SW480 (cell line): ENCODE measurements around the gene ANKRD2.
"Not testable (repeated sequence)": the region's sequence is repeated elsewhere in the genome, so short reads cannot be mapped to it uniquely, and the experiment has no call there.

Source experiments
- DNase-seq: peaks from one replicate; pipeline ENCODE4 v3.0.0-alpha.2; 2016; ENCODE audit warnings: low spot score

Gene ANKRD2

DNA sequence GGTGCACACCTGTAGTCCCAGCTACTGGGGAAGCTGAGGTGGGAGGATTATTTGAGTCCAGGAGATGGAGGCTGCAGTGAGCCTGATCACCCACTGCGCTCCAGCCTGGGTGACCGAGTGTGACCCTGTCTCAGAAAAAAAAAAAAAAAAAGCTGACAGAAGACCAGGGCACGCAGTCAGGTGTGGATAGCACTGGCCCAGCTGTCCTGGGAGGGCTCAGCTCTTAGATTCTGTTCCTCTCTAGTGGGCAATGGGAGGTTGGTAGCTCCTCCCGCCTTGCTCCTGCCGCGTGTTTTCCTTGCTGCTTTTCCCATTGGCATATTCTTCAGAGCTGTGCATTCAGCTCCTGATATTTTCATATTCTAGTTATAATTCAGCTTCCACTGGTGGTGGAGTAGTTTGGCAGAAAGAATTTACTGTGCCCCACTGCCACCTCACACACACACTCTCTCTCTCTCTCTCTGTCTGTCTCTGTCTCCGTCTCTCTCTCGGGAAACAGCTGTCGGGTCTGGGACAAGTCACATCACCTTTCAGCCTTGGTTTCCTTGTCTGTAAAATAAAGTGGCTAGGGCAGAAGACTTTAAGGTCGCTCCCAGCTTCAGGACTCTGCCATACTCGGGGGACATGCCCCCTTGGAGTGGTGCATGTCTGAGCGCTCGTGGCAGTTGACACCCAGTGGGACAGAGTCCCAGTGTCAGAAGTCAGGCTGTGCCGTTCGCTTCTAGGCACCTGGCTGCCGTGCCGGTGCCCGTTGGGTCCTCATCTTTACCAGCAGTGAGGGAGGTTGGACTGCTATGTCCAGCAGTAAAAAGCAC lies 25.9 kb upstream of the ANKRD2 start:
- DNase-seq: no peak

DNA sequence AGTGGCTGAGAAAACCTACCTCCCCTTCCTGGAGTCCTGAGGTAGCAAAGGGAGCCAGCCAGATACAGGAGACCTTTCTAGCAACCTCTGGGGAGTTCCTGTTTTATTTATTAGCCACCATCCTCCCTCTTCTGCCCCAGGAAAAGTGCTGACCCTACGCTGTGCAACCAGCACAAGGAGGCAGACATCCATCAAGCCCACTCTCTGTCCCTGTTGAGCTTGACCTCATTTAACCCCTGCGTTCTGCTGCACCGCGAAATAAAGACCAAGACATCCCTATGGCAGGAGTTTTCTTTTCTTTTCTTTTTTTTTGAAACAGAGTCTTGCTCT lies 25.3 kb upstream of the ANKRD2 start:
- no peak for DNase-seq

DNA sequence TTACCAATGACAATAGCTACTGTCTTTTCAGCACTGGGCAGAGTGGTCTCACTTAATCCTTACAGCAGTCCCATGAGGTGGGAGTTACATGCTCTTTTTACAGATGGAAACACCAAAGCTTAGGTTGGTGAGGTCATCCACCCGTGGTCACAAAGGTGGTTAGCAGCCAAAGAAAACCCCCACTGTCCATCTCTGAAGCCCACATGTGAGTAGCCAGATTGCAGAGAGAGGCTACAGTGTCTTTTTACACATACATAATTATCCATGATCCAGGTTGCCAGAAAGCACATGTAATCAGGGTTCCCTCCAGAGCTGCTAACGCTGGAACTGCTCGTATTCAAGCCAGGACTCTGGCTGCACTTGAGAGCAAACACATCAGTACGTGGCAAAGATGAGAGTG lies 24.6 kb upstream of the ANKRD2 start:
- no peak for DNase-seq

DNA sequence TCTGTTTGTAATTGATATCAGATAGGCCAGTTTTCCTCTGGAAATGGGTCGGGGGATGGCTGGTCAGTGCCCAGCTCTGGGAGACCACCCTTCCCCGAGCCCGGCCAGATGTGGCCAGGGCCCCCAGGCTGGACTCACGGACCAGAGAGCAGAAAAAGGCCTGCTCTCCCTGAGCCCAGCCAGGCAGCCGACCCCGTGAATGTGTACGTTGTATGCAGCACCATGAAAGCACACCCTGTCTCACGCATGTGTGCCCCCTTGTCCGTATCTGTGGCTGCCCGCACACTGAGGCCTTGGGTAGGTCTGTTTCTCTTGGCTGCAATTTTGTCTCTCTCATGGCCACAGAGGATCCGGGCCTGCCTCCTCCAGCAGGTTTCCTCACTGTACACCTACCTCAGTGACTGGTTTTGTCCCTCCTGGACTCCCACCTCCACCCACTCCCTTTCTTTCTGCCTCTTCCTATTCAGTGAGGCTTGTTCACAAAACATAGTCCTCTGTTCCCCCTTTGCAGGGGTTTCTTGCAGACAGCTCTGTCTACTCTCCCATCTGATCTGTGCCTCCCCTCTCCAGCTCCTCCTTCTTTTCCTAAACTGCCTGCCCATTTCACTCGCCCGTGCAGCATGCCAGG lies 23.6 kb upstream of the ANKRD2 start:
- no peak for DNase-seq

DNA sequence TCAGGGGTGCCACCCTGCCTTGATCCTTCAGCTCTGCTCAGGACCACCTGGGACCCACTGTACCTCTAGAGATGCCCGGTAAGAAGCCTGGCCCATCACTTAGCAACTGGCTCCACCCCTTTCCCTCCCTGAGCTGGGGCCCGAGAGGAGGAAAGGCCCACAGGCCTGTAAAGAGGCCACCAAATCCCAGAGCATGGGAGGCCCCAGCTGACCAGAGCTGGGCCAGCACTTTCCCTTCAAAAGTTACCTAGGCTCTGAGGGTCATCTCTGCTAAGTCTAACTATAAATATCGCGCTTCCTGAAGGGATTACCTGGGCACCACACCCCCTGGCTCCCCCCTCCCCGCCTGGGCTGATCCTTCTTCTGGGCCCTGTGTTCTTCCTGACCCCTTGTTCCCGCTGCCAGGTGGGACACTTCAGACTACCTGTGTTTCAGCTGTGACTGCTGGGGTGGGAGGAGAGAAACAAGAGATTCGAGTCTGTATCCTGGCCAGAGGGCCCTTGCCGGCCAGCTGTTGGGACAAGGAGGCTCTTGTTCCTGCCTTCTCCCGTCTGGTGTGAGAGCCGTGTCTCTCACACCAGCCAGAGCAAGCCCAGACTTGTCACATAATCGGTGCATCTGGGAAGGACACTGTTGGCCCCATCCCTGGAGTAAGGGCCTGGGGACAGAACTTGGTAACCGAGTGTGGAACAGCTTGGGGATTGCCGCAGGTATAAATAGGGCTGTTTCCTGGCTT lies 22.8 kb upstream of the ANKRD2 start:
- peak; percentile 60 for DNase-seq

DNA sequence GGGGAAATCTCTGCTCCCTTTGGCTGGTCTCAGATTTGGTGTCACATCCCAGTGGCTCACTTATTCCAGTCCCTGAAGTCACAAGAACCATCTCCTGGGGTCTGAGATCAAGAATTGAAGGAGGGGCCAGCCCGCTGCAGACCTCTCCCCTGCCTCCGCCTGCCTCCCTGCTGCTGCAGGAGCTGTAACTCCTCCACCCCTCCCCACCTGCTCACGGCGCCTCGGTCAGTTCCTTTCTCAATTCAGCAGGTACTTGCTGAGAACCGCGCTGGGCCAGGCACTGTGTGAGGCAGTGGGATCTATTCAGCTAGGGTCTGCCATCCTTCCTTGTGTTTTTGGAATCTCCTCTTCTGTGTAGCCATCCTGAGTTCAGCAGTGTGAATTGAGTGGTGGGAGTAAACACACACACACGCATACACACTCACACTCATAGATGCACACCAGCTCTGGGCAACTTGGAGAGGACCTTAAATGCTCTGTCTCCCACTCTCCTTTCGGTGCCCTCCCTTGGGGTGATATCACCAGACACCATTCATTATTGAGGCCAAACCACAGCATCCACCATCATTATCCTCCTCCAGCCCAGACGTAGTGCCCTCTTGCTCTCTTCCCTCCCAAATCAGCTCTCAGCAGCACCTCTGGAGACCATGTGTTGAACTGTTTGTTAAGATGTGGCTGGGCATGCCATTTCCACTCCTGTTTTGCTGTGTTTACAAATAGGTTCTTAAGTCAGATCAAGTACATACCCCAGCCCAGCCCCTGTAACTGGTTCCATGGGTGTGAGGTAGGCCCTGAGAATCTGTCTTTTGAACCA lies 22.0 kb upstream of the ANKRD2 start:
- no peak for DNase-seq

DNA sequence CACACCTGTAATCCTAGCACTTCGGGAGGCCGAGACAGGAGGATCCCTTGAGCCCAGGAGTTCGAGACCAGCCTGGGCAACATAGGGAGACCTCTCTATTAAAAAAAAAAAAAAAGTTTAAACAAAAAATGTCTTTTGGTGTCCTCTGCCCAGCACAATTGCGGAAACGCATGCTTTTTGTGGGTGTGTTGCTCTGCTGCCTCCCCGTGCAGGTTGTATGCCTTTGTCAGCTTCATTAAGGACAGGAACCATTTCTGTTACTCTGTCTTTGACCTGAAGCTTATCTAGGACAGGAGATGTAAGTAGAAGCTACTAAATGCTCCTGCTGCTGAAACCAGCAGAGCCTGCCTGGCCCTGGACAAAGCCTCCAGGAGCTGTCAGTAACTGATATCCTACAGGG lies 21.3 kb upstream of the ANKRD2 start:
- no peak for DNase-seq

DNA sequence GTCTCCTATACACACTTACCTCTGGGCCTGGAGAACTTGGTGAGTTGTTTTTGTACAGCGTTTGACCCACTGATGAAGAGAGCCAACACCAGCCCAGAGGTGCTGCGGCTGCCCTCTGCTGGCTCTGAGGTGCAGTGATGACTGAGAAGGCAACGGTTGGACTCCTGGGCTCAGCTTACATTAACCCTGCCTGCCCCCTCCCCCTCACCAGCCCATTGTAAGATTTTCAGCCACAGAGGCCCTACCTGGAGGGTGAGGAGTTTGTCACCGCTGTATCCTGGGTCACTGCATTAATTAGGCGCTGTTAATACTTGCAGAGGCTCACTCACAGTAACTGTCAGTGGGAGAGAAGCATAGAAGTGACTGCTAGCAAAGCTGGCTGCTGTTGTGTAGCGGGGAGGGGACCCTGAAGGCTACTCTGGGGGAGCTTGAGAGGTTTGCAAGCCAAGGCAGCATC lies 19.0 kb upstream of the ANKRD2 start:
- peak; percentile 57 for DNase-seq

DNA sequence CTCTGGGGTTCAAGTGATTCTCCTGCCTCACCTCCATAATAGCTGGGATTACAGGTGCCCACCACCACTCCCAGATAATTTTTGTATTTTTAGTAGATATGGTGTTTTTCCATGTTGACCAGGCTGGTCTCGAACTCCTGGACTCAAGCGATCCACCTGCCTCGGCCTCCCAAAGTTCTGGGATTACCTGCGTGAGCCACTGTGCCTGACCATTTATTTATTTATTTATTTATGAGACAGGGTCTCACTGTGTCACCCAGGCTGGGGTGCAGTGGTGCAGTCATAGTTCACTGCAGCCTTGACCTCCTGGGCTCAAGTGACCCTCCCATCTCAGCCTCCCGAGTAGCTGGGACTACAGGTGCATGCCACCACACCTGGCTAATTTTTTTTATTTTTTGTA lies 18.2 kb upstream of the ANKRD2 start:
- not testable (repeated sequence) for DNase-seq

DNA sequence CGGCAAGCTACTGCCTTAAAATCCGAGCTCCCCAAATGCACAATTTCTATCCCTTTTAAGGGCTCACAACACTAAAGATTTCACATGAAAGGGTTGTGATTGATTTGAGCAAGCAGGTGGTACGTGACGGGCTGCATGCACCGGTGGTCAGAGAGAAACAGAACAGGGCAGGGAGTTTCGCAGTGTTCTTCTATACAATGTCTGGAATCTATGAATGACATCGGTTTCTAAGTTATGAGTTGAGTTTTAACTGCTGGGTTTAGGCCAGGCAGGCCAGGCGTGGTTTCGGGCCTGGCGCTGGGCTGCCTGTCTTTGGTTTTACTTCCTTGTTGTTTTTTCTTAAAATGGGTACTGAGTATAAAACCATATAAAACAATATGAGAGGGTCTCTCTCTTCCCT lies 17.0 kb upstream of the ANKRD2 start:
- not testable (repeated sequence) for DNase-seq

DNA sequence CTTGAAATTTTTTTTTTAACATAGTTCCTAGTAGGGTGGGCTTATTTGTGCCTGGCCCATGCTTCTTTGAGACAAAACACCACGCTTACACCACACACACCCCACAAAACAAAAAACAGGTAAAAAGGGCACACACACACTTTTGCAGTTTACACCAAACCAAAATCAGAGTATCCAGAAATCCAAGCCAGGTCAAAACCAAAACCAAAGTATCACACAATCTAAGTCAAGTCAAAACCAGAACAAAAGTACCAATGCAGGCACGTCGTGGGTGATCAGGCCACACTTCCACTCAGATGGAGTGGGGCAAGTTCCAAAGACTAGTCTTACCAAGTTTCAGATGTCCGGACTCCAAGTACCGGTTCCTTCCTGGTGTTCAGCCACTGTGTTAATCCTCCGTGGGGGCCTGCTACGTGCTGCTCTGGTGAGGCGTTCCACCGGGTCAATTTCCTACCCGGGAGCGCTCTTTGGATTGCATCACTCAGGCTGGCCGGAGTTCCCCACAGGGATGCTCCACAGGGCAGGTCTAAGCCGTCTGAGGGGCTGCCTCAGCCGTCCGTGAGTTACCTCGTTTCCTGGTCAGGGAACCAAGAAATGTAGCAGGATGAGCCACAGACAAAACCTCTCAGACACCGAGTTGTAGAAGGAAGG lies 11.7 kb upstream of the ANKRD2 start:
- DNase-seq: not testable (repeated sequence)

DNA sequence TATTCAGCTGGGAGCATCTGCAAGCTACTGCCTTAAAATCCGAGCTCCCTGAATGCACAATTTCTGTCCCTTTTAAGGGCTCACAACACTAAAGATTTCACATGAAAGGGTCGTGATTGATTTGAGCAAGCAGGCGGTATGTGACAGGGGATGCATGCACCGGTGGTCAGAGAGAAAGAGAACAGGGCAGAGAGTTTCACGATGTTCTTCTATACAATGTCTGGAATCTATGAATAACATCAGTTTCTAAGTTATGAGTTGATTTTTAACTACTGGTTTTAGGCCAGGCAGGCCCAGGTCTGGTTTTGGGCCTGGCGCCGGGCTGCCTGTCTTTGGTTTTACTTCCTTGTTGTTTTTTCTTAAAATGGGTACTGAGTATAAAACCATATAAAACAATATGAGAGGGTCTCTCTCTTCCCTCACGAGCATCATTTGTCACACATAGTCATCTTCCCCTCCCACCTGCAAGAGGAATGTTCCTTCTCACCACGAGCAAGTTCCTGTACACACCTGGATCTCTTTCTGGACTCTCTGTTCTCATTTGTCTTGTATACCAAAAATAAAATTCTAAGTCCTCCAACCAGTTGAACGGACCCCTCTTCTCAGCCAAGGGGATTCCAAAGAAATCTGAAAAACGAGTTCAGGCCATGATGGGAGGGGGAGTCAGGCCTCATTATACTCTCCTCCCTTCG lies 11.0 kb upstream of the ANKRD2 start:
- not testable (repeated sequence) for DNase-seq

DNA sequence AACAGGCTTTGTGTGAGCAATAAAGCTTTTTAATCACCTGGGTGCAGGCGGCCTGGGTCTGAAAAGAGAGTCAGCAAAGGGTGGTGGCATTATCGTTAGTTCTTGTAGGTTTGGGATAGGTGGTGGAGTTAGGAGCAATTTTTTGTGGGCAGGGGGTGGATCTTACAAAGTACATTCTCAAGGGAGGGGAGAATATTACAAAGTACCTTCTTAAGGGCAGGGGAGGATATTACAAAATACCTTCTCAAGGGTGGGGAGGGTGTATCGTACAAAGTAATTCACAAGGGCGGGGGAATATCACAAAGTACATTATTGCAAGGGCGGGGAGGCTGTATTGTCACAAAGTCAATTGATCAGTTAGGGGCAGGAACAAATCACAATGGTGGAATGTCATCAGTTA lies 10.2 kb upstream of the ANKRD2 start:
- not testable (repeated sequence) for DNase-seq

DNA sequence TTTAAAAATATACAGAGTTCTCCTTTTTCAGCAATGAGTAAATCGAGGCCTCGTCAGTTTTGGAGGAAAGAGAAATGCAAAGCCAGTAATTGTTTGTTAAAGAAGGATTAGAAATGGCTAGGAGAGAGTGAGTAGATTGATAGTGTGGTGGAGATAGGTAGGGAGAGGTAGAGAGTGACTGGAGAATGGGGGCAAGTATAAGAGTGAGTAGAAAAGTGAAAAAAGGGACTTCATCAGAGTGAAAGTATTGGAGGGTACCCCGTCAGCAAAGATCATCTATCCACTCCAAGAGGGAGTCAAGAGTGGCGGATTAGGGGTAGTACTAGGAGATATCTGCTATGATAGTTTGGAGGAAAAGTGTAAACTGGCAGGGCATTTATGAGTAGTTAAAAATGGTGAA lies 9.2 kb upstream of the ANKRD2 start:
- DNase-seq: no peak

DNA sequence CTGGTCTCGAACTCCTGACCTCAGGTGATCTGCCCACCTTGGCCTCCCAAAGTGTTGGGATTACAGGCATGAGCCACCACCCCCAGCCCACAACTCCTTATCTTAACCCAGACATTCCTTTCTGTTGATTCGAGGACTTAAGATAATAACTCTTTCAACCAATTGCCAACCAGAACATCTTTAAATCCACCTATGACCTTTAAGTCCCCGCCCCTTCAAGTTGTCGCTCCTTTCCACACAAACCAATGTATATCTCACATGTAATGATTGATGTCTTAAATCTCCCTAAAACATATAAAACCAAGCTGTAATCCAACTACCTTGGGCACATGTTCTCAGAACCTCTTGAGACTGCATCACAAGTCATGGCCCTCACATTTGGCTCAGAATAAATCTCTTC lies 7.8 kb upstream of the ANKRD2 start:
- no peak for DNase-seq

DNA sequence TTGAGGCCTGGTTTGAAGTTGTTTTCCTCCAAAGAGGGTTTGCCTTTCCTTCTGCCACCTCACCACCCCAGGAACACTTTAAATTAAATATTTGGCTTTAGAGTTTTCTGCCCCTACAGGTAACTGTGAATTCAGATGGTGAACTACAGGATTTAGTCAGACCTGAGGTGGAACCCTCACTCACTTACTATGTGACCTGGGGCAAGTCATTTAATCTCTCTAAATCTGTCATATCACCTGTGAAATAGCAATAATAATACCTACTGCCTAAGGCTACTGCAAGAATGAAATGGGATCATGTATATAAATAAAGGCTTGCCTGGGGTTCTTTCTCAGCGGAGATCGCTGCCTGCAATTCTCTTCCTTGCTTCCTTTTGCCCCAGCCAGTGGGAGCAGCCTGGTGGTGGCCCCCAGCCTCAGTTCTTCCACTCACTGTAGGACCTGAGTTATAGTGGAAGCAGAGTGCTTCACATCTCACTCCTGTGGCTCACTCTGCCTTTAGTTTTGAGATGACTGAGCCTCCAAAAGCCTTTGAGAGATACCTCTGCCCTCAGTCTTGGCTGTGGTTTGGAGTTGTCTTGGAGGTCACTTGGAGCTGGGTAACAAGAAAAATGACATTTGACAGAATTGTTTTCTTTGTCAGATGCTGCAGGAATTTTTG lies 6.1 kb upstream of the ANKRD2 start:
- no peak for DNase-seq

DNA sequence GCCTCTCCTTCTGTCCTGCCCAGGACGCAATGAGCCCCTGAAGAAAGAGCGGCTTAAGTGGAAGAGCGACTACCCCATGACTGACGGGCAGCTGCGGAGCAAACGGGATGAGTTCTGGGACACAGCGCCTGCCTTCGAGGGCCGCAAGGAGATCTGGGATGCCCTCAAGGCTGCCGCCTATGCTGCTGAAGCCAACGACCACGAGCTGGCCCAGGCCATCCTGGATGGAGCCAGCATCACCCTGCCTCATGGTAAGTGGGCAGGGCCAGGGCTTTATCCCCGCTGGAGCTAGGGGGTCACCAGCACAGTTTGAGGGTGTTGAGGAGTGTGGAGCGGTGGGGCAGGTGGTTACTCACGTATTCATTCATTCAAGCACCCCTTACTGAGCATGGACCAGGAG lies 4.7 kb upstream of the ANKRD2 start:
- DNase-seq: no peak

DNA sequence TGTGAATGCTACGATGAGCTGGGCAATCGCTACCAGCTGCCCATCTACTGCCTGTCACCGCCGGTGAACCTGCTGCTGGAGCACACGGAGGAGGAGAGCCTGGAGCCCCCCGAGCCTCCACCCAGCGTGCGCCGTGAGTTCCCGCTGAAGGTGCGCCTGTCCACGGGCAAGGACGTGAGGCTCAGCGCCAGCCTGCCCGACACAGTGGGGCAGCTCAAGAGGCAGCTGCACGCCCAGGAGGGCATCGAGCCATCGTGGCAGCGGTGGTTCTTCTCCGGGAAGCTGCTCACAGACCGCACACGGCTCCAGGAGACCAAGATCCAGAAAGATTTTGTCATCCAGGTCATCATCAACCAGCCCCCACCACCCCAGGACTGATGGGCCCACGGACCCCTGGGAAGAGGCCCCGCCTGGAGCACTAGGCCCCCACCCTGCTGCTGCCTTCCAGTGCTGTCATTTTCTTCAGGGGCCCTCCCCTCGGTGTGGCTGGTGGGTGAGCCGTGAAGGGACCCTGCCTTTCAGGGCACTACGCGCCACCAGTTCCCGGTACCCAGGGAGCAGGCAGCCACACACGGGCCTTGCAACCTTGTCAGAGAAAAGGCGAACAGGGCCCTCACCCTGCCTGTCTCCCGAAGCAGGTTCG lies 2.3 kb upstream of the ANKRD2 start:
- no peak for DNase-seq

DNA sequence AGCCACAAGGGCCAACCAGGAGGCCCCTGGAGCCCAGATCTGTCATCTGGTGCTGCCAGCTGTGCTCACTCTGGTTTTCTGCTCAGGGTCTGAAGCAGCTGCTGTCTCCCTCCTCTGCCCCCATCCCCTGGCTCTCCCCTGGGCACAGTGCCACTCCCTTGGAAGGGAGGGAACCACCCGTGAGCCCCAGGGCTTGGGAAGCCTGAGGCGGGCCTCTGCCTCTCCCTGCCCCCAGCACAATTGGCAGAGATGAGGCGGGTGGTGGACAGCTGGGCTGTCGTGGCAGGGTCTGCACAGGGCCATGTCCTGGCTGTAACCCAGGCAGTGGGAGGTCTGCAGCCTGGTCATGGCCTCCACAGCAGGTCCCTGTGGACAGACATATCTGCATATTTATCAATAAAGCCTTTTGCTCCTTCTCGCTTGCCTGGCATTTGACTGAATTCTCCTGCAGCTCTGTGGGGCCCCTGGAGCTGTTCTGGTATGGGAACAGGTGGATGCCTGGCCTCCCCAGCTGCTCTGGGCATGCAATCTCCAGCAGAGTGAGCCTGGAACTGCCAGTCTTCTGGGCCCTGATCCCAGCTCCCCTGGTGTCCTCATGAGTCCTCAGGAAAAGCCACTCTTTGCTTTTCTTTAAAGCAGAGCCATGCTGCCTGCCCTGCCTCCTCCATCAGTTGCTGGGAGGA lies 1.6 kb upstream of the ANKRD2 start:
- DNase-seq: no peak

DNA sequence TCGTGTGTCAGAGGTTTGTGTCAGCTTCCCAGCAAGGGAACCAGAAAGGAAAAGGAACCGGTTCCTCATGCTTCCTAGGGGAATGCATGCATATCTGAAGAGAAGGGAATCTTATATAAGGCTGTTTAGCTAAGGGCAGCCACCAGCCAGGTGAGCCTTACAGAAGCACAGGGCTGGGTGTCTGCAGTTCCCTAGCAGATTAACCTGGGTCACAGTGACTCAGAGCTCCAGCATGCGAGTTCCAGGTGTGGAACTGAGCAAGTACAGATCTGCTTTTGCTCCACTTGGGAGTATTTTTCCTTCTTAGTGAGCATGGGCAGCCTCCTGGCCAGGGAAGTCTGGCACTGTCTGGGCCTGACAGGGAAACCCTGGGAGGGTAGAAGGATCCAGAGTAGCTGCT lies 957 bp upstream of the ANKRD2 start:
- DNase-seq: no peak
